ENCODE data around the gene ST3GAL5. TPM values are rescaled to one million over a fixed set of nuclear protein-coding genes. Genes with fewer than 3 reads are reported as not detected.

ST3GAL5 gene
- total RNA-seq, 1 experiment from 2014 or later, result 3.8 TPM

DNA sequence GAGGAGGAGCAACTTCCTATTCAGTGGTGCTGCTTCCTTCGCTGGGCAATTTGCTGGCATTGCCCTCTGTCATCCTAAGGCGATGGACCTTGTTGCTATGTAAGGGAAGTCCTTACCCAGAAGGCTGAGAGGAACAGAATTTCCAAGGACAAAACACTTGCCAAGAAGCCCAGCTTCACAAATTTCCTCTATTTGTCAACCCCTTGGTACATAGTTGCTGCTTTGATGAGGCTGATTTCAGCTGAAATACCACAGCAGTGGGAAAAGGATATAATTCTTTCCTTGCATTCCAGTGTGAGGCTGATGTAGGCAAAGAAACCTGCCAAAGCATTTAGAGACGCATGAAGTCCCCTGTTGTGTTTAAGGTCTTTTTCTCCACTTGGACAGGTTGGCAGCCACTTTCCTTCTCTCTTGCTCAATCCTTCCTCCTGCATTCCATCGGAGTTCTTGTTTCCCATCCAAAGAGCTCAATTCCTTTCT, 16.4 kb upstream of the ST3GAL5 start:
- CTCF ChIA-PET, result no interaction called here
- intact Hi-C loops (cut with micrococcal nuclease; ENCODE audit: unreplicated experiment), result no loop called here
- TF ChIP-seq, protein P1, sequence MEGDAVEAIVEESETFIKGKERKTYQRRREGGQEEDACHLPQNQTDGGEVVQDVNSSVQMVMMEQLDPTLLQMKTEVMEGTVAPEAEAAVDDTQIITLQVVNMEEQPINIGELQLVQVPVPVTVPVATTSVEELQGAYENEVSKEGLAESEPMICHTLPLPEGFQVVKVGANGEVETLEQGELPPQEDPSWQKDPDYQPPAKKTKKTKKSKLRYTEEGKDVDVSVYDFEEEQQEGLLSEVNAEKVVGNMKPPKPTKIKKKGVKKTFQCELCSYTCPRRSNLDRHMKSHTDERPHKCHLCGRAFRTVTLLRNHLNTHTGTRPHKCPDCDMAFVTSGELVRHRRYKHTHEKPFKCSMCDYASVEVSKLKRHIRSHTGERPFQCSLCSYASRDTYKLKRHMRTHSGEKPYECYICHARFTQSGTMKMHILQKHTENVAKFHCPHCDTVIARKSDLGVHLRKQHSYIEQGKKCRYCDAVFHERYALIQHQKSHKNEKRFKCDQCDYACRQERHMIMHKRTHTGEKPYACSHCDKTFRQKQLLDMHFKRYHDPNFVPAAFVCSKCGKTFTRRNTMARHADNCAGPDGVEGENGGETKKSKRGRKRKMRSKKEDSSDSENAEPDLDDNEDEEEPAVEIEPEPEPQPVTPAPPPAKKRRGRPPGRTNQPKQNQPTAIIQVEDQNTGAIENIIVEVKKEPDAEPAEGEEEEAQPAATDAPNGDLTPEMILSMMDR (IDR thresholded peaks at IDR 0.05; ENCODE audit: unreplicated experiment), result no peak

GRCh38 chr2:85903849-85904248, 15.1 kb upstream of the ST3GAL5 start:
- Mint-ChIP-seq H3K27me3 (ENCODE audit: unreplicated experiment) (peaks cover 58% of the 10 kb centered on the region), H3K9me3 (ENCODE audit: low read depth, unreplicated experiment) (no peaks in the 10 kb centered on the region), H3K27ac (ENCODE audit: unreplicated experiment) (no peak overlapping the region), H3K4me1 (ENCODE audit: low read depth, unreplicated experiment) (no peaks in the 10 kb centered on the region), H3K4me3 (ENCODE audit: low read depth, unreplicated experiment) (no peak overlapping the region), H3K36me3 (ENCODE audit: insufficient read depth, unreplicated experiment) (no peaks in the 10 kb centered on the region)
- TF ChIP-seq, protein P1 (IDR thresholded peaks at IDR 0.05; ENCODE audit: unreplicated experiment), result no peak
- intact Hi-C loops (cut with micrococcal nuclease; ENCODE audit: unreplicated experiment), result no loop called here
- no peak for DNase-seq
- CTCF ChIA-PET, result no interaction called here
- BruUV-seq (replicated peaks), result no TSS peak

More for the DNA sequence above, 16.4 kb upstream of the ST3GAL5 start:
- no peaks in the 10 kb centered on the region for H3K9me3 Mint-ChIP-seq (ENCODE audit: low read depth, unreplicated experiment)
- DNase-seq, result no peak
- H3K4me3 Mint-ChIP-seq (ENCODE audit: low read depth, unreplicated experiment), result no peak overlapping the region
- BruUV-seq (replicated peaks), result no TSS peak
- H3K27me3 Mint-ChIP-seq (ENCODE audit: unreplicated experiment), result peaks cover 58% of the 10 kb centered on the region
- H3K27ac Mint-ChIP-seq (ENCODE audit: unreplicated experiment), result no peak overlapping the region
- no peaks in the 10 kb centered on the region for H3K36me3 Mint-ChIP-seq (ENCODE audit: insufficient read depth, unreplicated experiment)
- H3K4me1 Mint-ChIP-seq (ENCODE audit: low read depth, unreplicated experiment), result no peaks in the 10 kb centered on the region

DNA sequence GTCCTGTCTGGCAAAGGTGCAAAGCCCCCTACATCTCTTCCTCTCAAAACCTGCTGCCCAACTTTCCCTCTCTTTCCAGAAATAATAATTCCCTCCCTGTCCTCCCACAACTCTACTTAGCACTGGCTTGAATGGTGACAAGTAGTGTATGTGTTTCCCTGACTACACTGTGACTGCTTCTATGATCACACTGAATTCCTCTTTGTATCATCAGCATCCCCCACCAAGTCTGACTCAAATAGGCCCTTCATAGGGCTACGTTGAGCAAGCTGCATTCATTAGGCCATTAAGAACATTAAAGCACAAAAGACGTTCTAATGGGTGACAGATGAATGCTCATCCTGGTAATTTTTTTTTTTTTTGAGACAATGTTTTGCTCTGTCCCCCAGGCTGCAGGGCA, 13.7 kb upstream of the ST3GAL5 start:
- intact Hi-C loops (cut with micrococcal nuclease; ENCODE audit: unreplicated experiment), result no loop called here
- TF ChIP-seq, protein P1 (IDR thresholded peaks at IDR 0.05; ENCODE audit: unreplicated experiment), result no peak
- no TSS peak for BruUV-seq (replicated peaks)
- Mint-ChIP-seq H3K9me3 (ENCODE audit: low read depth, unreplicated experiment) (no peaks in the 10 kb centered on the region), H3K27ac (ENCODE audit: unreplicated experiment) (no peak overlapping the region), H3K27me3 (ENCODE audit: unreplicated experiment) (peaks cover 50% of the 10 kb centered on the region), H3K4me3 (ENCODE audit: low read depth, unreplicated experiment) (no peak overlapping the region), H3K4me1 (ENCODE audit: low read depth, unreplicated experiment) (no peaks in the 10 kb centered on the region), H3K36me3 (ENCODE audit: insufficient read depth, unreplicated experiment) (no peaks in the 10 kb centered on the region)
- DNase-seq, result no peak
- CTCF ChIA-PET, result interaction anchor here (0.6 kb wide), 2 partner anchors 156 to 176 kb away, joined by 4 to 8 read pairs; no protein-coding TSS in a partner anchor

- no peaks in the 10 kb centered on the region for H3K9me3 Mint-ChIP-seq (ENCODE audit: low read depth, unreplicated experiment)
- H3K27ac Mint-ChIP-seq (ENCODE audit: unreplicated experiment), result no peak overlapping the region
- H3K4me1 Mint-ChIP-seq (ENCODE audit: low read depth, unreplicated experiment), result no peaks in the 10 kb centered on the region
- TF ChIP-seq, protein P1 (IDR thresholded peaks at IDR 0.05; ENCODE audit: unreplicated experiment), result no peak
- no TSS peak for BruUV-seq (replicated peaks)
- DNase-seq, result no peak
- H3K36me3 Mint-ChIP-seq (ENCODE audit: insufficient read depth, unreplicated experiment), result no peaks in the 10 kb centered on the region
- CTCF ChIA-PET, result no interaction called here
- intact Hi-C loops (cut with micrococcal nuclease; ENCODE audit: unreplicated experiment), result no loop called here
- peaks cover 36% of the 10 kb centered on the region for H3K27me3 Mint-ChIP-seq (ENCODE audit: unreplicated experiment)
- H3K4me3 Mint-ChIP-seq (ENCODE audit: low read depth, unreplicated experiment), result no peak overlapping the region
These were observed 12.4 kb upstream of the ST3GAL5 start for GRCh38 chr2:85901155-85901554.
